HepG2 (cell line): ENCODE data around the gene CALML6. TPM values are rescaled to one million over a fixed set of nuclear protein-coding genes. Genes with fewer than 3 reads are reported as not detected.
A peak's percentile ranks its signal among the peaks of the same experiment; 100 is the strongest.

Experiments used
- FOXA1 ChIP-seq, 2 experiments: fragments of 450-650 bp in 1 of 2; sonication (generic) in 1 of 2; formaldehyde crosslinking in 1 of 2; IDR thresholded peaks; 2 replicates each; pipeline versions ENCODE4 v1.4.0 to v1.6.1; 2016 to 2020; ENCODE audit warnings: missing genetic modification reagents in 1 of 2
- GABPB1 ChIP-seq: IDR thresholded peaks from 2 replicates; pipeline ENCODE4 v1.6.1; 2016; ENCODE audit warnings: mild to moderate bottlenecking, missing genetic modification reagents, moderate library complexity, missing compliant biosample characterization
- JUNB ChIP-seq: sonication (generic); formaldehyde crosslinking; IDR thresholded peaks from 2 replicates; pipeline ENCODE4 v1.8.0; 2022; ENCODE audit warnings: missing genetic modification reagents, mild to moderate bottlenecking, borderline replicate concordance
- MXI1 ChIP-seq: IDR thresholded peaks from 3 replicates; pipeline ENCODE4 v1.6.1; 2012; ENCODE audit warnings: low read depth, low read length, inconsistent platforms, borderline replicate concordance
- PAX8 ChIP-seq: sonication (generic); formaldehyde crosslinking; IDR thresholded peaks from 2 replicates; pipeline ENCODE4 v1.8.0; 2022; ENCODE audit warnings: mild to moderate bottlenecking, missing genetic modification reagents, borderline replicate concordance
- POLR2A ChIP-seq, 2 experiments: IDR thresholded peaks; 2 replicates each; pipeline ENCODE4 v1.6.1; 2011; ENCODE audit warnings: low read depth in 2 of 2, low read length in 2 of 2, mild to moderate bottlenecking in 1 of 2, moderate library complexity in 1 of 2; ENCODE audit not compliant: insufficient read depth in 1 of 2
- SMAD9 ChIP-seq: sonication (generic); formaldehyde crosslinking; IDR thresholded peaks from 2 replicates; pipeline ENCODE4 v1.5.1; 2020; ENCODE audit warnings: mild to moderate bottlenecking, missing genetic modification reagents
- ZEB1 ChIP-seq: IDR thresholded peaks from 2 replicates; pipeline ENCODE4 v1.6.1; 2012; ENCODE audit warnings: mild to moderate bottlenecking, low read depth, inconsistent platforms; ENCODE audit not compliant: insufficient replicate concordance
- ZNF607 ChIP-seq: sonication (generic); formaldehyde crosslinking; IDR thresholded peaks from 2 replicates; pipeline ENCODE4 v1.5.1; 2020; ENCODE audit warnings: missing genetic modification reagents, mild to moderate bottlenecking, borderline replicate concordance
- ZNF703 ChIP-seq: sonication (generic); formaldehyde crosslinking; IDR thresholded peaks from 2 replicates; pipeline ENCODE4 v1.5.1; 2020; ENCODE audit warnings: missing genetic modification reagents, mild to moderate bottlenecking, moderate library complexity, borderline replicate concordance
- polyA plus RNA-seq, 8 experiments: library from polyadenylated mRNA; depleted of rRNA in 3 of 8; stranded (reverse) in 7 of 8; unstranded in 1 of 8; fragments of >200 nt; fragmentation: Illumina TruSeq in 4 of 8; extraction: Trizol in 4 of 8; gene quantifications; 2 replicates each; pipeline versions ENCODE4 v1.2.1 to v1.2.3, GENCODE V29; 2011 to 2016; ENCODE audit warnings: low read depth in 4 of 8, missing spikeins in 1 of 8, mixed read lengths in 1 of 8; ENCODE audit not compliant: insufficient read depth in 1 of 8
- total RNA-seq, 5 experiments: library from RNA; depleted of rRNA; stranded (reverse); fragments of >200 nt; fragmentation: Illumina TruSeq; extraction: Trizol; gene quantifications; 2 replicates each; pipeline ENCODE4 v1.2.3, GENCODE V29; 2016; ENCODE audit warnings: low read depth in 1 of 5
- TF ChIP-seq, protein P1 (sequence below): sonication (generic); formaldehyde crosslinking; IDR thresholded peaks from 2 replicates; pipeline ENCODE4 v1.5.0; 2020; ENCODE audit warnings: mild to moderate bottlenecking, missing genetic modification reagents
- TF ChIP-seq, protein P2 (sequence below): sonication (generic); formaldehyde crosslinking; IDR thresholded peaks from 2 replicates; pipeline ENCODE4 v1.4.0; 2020; ENCODE audit warnings: mild to moderate bottlenecking, missing genetic modification reagents
- TF ChIP-seq, protein P3 (sequence below): sonication (generic); formaldehyde crosslinking; IDR thresholded peaks from 2 replicates; pipeline ENCODE4 v1.8.1; 2022; ENCODE audit warnings: mild to moderate bottlenecking, missing genetic modification reagents
- TF ChIP-seq, protein P4 (sequence below): sonication (generic); formaldehyde crosslinking; IDR thresholded peaks from 2 replicates; pipeline ENCODE4 v1.5.0; 2020; ENCODE audit warnings: missing genetic modification reagents

Gene CALML6
- total and polyA plus RNA-seq, 2 of the 13 experiments (the other 11 are each of a cell fraction or from before 2014, with no cell fraction given): 0.11 to 0.12 TPM

DNA sequence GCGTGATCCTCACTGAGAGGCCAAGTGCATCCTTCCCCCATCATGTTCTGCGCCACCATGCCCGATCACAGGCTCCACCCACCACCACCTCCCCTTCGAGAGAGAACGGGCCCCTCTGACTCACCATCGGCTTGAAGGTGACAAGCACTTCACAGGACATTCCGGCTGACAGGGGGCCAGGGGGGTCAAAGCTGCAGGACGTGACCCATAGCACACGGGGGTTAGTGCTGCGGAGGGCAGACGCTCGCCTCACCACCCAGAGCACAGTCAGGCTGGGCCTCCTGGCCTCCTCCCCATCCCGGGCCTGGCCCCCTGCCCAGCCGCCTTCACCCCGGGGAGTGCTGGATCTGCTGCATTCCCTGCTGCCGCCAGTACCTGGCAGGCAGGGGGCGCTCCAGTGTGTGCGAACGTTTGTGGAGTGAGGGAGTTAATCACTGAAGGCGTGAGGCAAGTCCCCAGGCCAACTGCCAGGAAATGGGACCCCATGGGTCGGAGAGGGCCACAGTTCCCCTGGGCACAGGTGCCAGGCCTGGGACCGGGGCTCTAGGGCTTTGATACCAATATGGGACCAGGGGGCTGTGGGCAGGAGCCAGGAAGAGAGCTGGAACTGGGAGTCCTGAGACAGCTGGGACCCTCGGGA lies 44.9 kb downstream of the CALML6 start (continued):
- TF ChIP-seq, protein P1, sequence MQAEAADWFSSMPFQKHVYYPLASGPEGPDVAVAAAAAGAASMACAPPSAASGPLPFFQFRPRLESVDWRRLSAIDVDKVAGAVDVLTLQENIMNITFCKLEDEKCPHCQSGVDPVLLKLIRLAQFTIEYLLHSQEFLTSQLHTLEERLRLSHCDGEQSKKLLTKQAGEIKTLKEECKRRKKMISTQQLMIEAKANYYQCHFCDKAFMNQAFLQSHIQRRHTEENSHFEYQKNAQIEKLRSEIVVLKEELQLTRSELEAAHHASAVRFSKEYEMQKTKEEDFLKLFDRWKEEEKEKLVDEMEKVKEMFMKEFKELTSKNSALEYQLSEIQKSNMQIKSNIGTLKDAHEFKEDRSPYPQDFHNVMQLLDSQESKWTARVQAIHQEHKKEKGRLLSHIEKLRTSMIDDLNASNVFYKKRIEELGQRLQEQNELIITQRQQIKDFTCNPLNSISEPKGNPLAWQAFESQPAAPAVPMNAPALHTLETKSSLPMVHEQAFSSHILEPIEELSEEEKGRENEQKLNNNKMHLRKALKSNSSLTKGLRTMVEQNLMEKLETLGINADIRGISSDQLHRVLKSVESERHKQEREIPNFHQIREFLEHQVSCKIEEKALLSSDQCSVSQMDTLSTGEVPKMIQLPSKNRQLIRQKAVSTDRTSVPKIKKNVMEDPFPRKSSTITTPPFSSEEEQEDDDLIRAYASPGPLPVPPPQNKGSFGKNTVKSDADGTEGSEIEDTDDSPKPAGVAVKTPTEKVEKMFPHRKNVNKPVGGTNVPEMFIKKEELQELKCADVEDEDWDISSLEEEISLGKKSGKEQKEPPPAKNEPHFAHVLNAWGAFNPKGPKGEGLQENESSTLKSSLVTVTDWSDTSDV (CRISPR knock-in tag): no peak
- TF ChIP-seq PAX8 (no peak), JUNB (CRISPR knock-in tag) (peak; percentile 65; the same call in 1 of the 2 replicates), POLR2A (IDR thresholded peaks at IDR 0.05; ENCODE audit: insufficient read depth in 1 of 2, low read depth in 2 of 2, low read length in 2 of 2) (no peak; a peak in 1 of 4 replicates), MXI1 (peak; percentile 75; the same call in 1 of the 3 replicates), SMAD9 (CRISPR knock-in tag) (no peak), ZNF607 (CRISPR knock-in tag) (0 out of 2 replicates have a peak, but pooled peaks have one; percentile 70), FOXA1 (IDR thresholded peaks at IDR 0.05) (no peak), FOXA1 (CRISPR knock-in tag; IDR thresholded peaks at IDR 0.05) (no peak), ZNF703 (CRISPR knock-in tag) (no peak), ZEB1 (peak; percentile 69), GABPB1 (CRISPR knock-in tag) (peak; percentile 69)
- TF ChIP-seq, protein P2, sequence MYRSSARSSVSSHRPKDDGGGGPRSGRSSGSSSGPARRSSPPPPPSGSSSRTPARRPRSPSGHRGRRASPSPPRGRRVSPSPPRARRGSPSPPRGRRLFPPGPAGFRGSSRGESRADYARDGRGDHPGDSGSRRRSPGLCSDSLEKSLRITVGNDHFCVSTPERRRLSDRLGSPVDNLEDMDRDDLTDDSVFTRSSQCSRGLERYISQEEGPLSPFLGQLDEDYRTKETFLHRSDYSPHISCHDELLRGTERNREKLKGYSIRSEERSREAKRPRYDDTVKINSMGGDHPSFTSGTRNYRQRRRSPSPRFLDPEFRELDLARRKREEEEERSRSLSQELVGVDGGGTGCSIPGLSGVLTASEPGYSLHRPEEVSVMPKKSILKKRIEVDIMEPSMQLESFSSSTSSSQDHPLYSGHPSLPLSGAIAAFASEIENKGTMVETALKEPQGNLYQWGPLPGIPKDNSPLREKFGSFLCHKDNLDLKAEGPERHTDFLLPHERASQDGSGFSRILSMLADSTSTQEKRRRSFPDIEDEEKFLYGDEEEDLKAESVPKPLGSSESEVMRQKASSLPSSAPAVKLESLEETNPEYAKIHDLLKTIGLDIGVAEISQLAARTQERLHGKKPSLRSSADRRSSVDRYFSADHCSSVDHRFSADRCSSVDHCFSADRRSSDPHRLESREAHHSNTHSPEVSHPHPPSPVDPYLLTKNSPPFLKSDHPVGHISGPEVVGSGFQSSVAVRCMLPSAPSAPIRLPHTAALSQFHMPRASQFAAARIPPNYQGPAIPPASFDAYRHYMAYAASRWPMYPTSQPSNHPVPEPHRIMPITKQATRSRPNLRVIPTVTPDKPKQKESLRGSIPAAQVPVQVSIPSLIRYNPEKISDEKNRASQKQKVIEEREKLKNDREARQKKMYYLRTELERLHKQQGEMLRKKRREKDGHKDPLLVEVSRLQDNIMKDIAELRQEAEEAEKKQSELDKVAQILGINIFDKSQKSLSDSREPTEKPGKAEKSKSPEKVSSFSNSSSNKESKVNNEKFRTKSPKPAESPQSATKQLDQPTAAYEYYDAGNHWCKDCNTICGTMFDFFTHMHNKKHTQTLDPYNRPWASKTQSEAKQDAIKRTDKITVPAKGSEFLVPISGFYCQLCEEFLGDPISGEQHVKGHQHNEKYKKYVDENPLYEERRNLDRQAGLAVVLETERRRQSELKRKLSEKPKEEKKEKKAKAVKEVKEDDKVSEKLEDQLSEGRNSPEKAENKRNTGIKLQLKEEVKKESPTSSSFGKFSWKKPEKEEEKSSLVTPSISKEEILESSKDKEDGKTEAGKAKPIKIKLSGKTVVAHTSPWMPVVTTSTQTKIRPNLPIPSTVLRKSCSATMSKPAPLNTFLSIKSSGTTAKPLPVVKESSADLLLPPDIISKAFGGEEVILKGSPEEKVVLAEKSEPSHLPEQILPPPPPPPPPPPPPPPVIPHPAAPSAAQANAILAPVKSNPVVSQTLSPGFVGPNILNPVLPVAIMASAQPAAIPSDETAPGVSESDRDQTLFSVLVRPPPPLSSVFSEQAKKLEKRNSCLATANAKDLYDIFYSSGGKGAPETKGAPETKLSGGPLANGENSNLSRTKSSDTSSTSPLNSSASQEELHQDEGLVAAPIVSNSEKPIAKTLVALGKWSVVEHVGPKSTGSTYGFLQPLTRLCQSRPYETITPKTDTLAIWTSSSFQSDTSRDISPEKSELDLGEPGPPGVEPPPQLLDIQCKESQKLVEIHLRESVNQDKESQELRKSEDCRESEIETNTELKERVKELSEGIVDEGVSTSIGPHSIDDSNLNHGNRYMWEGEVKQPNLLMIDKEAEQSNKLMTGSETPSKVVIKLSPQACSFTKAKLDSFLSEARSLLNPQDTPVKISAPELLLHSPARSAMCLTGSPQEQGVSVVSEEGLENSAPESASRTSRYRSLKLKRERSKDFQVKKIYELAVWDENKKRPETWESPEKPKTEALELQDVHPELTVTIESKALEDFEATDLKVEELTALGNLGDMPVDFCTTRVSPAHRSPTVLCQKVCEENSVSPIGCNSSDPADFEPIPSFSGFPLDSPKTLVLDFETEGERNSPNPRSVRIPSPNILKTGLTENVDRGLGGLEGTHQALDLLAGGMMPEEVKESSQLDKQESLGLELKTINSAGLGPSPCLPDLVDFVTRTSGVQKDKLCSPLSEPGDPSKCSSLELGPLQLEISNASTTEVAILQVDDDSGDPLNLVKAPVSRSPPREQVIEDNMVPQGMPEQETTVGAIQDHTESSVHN: no peak
- TF ChIP-seq, protein P3, sequence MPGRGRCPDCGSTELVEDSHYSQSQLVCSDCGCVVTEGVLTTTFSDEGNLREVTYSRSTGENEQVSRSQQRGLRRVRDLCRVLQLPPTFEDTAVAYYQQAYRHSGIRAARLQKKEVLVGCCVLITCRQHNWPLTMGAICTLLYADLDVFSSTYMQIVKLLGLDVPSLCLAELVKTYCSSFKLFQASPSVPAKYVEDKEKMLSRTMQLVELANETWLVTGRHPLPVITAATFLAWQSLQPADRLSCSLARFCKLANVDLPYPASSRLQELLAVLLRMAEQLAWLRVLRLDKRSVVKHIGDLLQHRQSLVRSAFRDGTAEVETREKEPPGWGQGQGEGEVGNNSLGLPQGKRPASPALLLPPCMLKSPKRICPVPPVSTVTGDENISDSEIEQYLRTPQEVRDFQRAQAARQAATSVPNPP (CRISPR knock-in tag): no peak
- TF ChIP-seq, protein P4, sequence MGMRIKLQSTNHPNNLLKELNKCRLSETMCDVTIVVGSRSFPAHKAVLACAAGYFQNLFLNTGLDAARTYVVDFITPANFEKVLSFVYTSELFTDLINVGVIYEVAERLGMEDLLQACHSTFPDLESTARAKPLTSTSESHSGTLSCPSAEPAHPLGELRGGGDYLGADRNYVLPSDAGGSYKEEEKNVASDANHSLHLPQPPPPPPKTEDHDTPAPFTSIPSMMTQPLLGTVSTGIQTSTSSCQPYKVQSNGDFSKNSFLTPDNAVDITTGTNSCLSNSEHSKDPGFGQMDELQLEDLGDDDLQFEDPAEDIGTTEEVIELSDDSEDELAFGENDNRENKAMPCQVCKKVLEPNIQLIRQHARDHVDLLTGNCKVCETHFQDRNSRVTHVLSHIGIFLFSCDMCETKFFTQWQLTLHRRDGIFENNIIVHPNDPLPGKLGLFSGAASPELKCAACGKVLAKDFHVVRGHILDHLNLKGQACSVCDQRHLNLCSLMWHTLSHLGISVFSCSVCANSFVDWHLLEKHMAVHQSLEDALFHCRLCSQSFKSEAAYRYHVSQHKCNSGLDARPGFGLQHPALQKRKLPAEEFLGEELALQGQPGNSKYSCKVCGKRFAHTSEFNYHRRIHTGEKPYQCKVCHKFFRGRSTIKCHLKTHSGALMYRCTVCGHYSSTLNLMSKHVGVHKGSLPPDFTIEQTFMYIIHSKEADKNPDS (CRISPR knock-in tag): no peak
